ENCODE results near the gene GIPR. TPM values are rescaled to one million over a fixed set of nuclear protein-coding genes. Genes with fewer than 3 reads are reported as not detected.
A peak's percentile ranks its signal among the peaks of the same experiment; 100 is the strongest.

The GIPR gene
- polyA plus RNA-seq, 5 donors, result 2.8 to 8.7 (median 5.2) TPM

DNA sequence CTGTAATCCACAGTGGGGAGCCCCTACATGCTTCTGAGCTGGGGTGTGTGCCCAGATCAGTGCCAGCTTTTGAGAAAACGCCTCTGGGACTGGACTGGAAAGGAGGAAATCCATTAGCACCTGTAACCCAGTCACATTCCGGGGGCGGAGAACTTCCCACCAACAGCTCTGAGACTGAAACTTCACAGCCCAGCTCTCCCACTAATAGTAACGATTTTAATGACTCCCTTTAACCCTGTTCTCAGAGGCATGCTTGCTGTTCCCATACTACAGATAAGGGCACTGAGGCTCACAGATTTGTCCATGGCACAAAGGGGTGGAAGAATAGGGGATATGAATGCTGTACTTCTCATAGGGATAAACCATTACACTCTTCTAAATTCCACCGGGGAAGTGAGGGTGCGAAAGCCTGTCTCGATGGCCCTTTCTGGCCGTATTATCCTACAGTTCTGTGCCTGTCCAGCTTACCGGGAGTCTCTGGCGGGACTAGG, 61.8 kb downstream of the GIPR start:
- DNase-seq, result no peak

DNA sequence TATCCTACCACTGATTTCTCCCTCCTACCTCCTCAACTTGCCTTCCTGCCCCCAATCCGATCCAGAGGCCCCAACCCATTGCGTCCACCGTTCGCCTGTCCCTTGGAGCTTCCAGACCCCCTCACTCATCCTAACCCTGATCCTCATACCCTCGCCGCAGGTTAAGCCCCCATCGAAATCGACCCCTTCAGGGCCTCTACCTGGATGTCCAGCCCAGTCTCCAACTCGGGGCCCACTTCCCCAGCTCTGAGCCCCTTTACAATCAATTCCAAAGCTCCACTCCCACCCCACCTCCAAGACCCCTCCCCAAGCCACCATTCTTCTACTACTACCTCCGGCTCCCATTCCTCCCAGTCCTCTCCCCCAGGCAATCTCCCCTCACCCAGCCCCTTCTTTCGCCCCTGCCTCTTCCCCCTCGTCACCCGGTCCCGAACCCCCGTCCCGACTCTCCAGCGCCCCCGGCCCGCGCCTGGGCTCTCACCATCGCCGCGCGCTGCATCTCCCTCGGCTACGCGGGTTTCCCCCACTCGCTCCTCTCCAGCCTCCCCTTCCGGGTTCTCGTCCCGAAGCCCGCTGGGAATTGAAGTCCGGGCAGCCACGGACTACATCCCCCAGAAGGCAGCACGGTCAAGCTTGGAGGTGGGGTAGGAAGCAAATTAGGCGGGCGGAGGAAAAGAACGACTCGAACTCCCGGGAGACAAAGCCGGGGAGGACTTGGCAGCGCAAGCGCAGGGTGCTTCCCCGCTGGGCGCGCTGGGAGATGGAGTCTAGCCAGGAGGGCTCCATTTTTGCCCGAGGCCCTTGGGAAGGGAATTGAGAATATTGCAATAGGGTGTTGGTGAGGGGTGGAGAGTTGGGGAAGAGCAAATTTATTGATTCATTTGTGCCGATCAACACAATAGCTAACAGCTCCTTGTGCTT, 62.6 kb downstream of the GIPR start, which contains the start of gene FBXO46:
Gene FBXO46, minus strand, starts transcription at position 529 of the 921 bp plus-strand sequence. CDS start 17,401 bp downstream, outside the sequence.
- DNase-seq, result peak; percentile 95 to 97

Other genes starting within 250 kb of the GIPR start
- gene ERCC1, start 244.3 kb upstream of the GIPR start, polyA plus RNA-seq (ENCODE audit: insufficient read depth in 1 of 5, insufficient read length in 5 of 5, low replicate concordance in 1 of 5), result 100 to 1,000 TPM in 1 of 5 donors, 10 to 100 TPM in 4; 77.2 to 123 (median 93.4) TPM
- gene FOSB, start 200.2 kb upstream of the GIPR start, polyA plus RNA-seq (ENCODE audit: insufficient read depth in 1 of 5, insufficient read length in 5 of 5, low replicate concordance in 1 of 5), result 100 to 1,000 TPM in 4 of 5 donors, 10 to 100 TPM in 1; 15.5 to 269 (median 169) TPM
- gene RTN2, start 171.2 kb upstream of the GIPR start, polyA plus RNA-seq (ENCODE audit: insufficient read depth in 1 of 5, insufficient read length in 5 of 5, low replicate concordance in 1 of 5), result 10 to 100 TPM; 10.1 to 14.7 (median 11.2) TPM
- under 1 TPM; 0.15 to 0.49 (median 0.28) TPM for gene PPM1N, start 169.8 kb upstream of the GIPR start, polyA plus RNA-seq (ENCODE audit: insufficient read depth in 1 of 5, insufficient read length in 5 of 5, low replicate concordance in 1 of 5)
- gene VASP, start 160.7 kb upstream of the GIPR start, polyA plus RNA-seq (ENCODE audit: insufficient read depth in 1 of 5, insufficient read length in 5 of 5, low replicate concordance in 1 of 5), result 10 to 100 TPM; 47.8 to 59.7 (median 57.2) TPM
- gene OPA3, start 83.4 kb upstream of the GIPR start, polyA plus RNA-seq (ENCODE audit: insufficient read depth in 1 of 5, insufficient read length in 5 of 5, low replicate concordance in 1 of 5), result 1 to 10 TPM; 5.8 to 9.4 (median 6.0) TPM
- 1 to 10 TPM; 2.5 to 5.3 (median 3.7) TPM for gene GPR4, start 66.0 kb upstream of the GIPR start, polyA plus RNA-seq (ENCODE audit: insufficient read depth in 1 of 5, insufficient read length in 5 of 5, low replicate concordance in 1 of 5)
- gene EML2, start 28.8 kb upstream of the GIPR start, polyA plus RNA-seq (ENCODE audit: insufficient read depth in 1 of 5, insufficient read length in 5 of 5, low replicate concordance in 1 of 5), result 10 to 100 TPM; 24.3 to 31.4 (median 29.8) TPM
- 100 to 1,000 TPM; 328 to 445 (median 361) TPM for gene SNRPD2, start 23.7 kb downstream of the GIPR start, polyA plus RNA-seq (ENCODE audit: insufficient read depth in 1 of 5, insufficient read length in 5 of 5, low replicate concordance in 1 of 5)
- gene QPCTL, start 24.4 kb downstream of the GIPR start, polyA plus RNA-seq (ENCODE audit: insufficient read depth in 1 of 5, insufficient read length in 5 of 5, low replicate concordance in 1 of 5), result 10 to 100 TPM in 4 of 5 donors, 1 to 10 TPM in 1; 7.2 to 14.6 (median 11.4) TPM
- 10 to 100 TPM; 10.2 to 22.1 (median 17.6) TPM for gene FBXO46, start 62.7 kb downstream of the GIPR start, polyA plus RNA-seq (ENCODE audit: insufficient read depth in 1 of 5, insufficient read length in 5 of 5, low replicate concordance in 1 of 5)
- not detected for gene MEIOSIN, start 65.2 kb downstream of the GIPR start, polyA plus RNA-seq (ENCODE audit: insufficient read depth in 1 of 5, insufficient read length in 5 of 5, low replicate concordance in 1 of 5)
- 10 to 100 TPM; 10.7 to 39.5 (median 20.0) TPM for gene SIX5, start 101.0 kb downstream of the GIPR start, polyA plus RNA-seq (ENCODE audit: insufficient read depth in 1 of 5, insufficient read length in 5 of 5, low replicate concordance in 1 of 5)
- 10 to 100 TPM; 43.9 to 89.6 (median 52.9) TPM for gene DMPK, start 114.3 kb downstream of the GIPR start, polyA plus RNA-seq (ENCODE audit: insufficient read depth in 1 of 5, insufficient read length in 5 of 5, low replicate concordance in 1 of 5)
- 10 to 100 TPM; 23.6 to 45.4 (median 34.3) TPM for gene DMWD, start 124.6 kb downstream of the GIPR start, polyA plus RNA-seq (ENCODE audit: insufficient read depth in 1 of 5, insufficient read length in 5 of 5, low replicate concordance in 1 of 5)
- gene RSPH6A, start 147.1 kb downstream of the GIPR start, polyA plus RNA-seq (ENCODE audit: insufficient read depth in 1 of 5, insufficient read length in 5 of 5, low replicate concordance in 1 of 5), result under 1 TPM in 1 of 5 donors, not detected in 4; 0.08 TPM
- gene SYMPK, start 194.9 kb downstream of the GIPR start, polyA plus RNA-seq (ENCODE audit: insufficient read depth in 1 of 5, insufficient read length in 5 of 5, low replicate concordance in 1 of 5), result 10 to 100 TPM; 50.6 to 73.7 (median 64.0) TPM
- 1 to 10 TPM; 1.2 to 3.3 (median 1.6) TPM for gene FOXA3, start 196.1 kb downstream of the GIPR start, polyA plus RNA-seq (ENCODE audit: insufficient read depth in 1 of 5, insufficient read length in 5 of 5, low replicate concordance in 1 of 5)
- gene IRF2BP1, start 217.9 kb downstream of the GIPR start, polyA plus RNA-seq (ENCODE audit: insufficient read depth in 1 of 5, insufficient read length in 5 of 5, low replicate concordance in 1 of 5), result 10 to 100 TPM; 12.1 to 33.4 (median 15.8) TPM
- 1 to 10 TPM; 3.6 to 7.5 (median 5.0) TPM for gene MYPOP, start 234.4 kb downstream of the GIPR start, polyA plus RNA-seq (ENCODE audit: insufficient read depth in 1 of 5, insufficient read length in 5 of 5, low replicate concordance in 1 of 5)
- not detected for gene NANOS2, start 246.6 kb downstream of the GIPR start, polyA plus RNA-seq (ENCODE audit: insufficient read depth in 1 of 5, insufficient read length in 5 of 5, low replicate concordance in 1 of 5)